HFFc6 (cell line): ENCODE results near the gene GNE. TPM values are rescaled to one million over a fixed set of nuclear protein-coding genes. Genes with fewer than 3 reads are reported as not detected.

ENCODE experiments used
- DNase-seq: peaks from one replicate; pipeline ENCODE4 v3.0.0-alpha.2; 2018
- H3K27ac Mint-ChIP-seq: 2 replicates; pipeline ENCODE4 v1.8.0; 2020; ENCODE audit warnings: mild to moderate bottlenecking, mixed read lengths
- H3K27me3 Mint-ChIP-seq: 2 replicates; pipeline ENCODE4 v1.8.0; 2021; ENCODE audit warnings: mild to moderate bottlenecking, moderate library complexity, mixed read lengths; ENCODE audit not compliant: insufficient read depth
- H3K36me3 Mint-ChIP-seq: 2 replicates; pipeline ENCODE4 v1.8.0; 2021; ENCODE audit warnings: low read depth, mixed read lengths
- H3K4me1 Mint-ChIP-seq: 2 replicates; pipeline ENCODE4 v1.8.0; 2020; ENCODE audit warnings: low read depth, mixed read lengths
- H3K4me3 Mint-ChIP-seq: 2 replicates; pipeline ENCODE4 v1.8.0; 2020; ENCODE audit warnings: mild to moderate bottlenecking, moderate library complexity, mixed read lengths
- H3K9me3 Mint-ChIP-seq: 2 replicates; pipeline ENCODE4 v1.8.0; 2020; ENCODE audit warnings: mild to moderate bottlenecking, mixed read lengths
- CTCF ChIP-seq: fragments of 200-600 bp; sonication (generic); IDR thresholded peaks from 2 replicates; pipeline ENCODE4 v1.5.0; 2021; ENCODE audit warnings: antibody characterized with exemption, mild to moderate bottlenecking
- total RNA-seq, 6 experiments: library from RNA; stranded (reverse); fragmentation: NEBNext Ultra II Directional; extraction: Animal tissue kit (Norgen Biotek cat#: 25700); gene quantifications; 2 replicates in 1 of 6; 3 replicates in 5 of 6; pipeline ENCODE4 v1.2.3, GENCODE V29; 2021

Gene GNE
- total RNA-seq, 6 experiments from 2014 or later = 15.8 to 18.9 (median 17.8) TPM

- no peak for TF ChIP-seq CTCF
- H3K4me1 Mint-ChIP-seq = peaks cover 15% of the 10 kb centered on the region
- no peaks in the 10 kb centered on the region for H3K9me3 Mint-ChIP-seq
Observed at GRCh38 chr9:36268007-36268427, 9.8 kb upstream of the GNE start.

GRCh38 chr9:36264896-36265295 lies 6.6 kb upstream of the GNE start:
- TF ChIP-seq CTCF = no peak
- 0 out of 2 replicates have a peak, but pooled peaks cover 2% of the 10 kb centered on the region for H3K27me3 Mint-ChIP-seq
- H3K4me3 Mint-ChIP-seq = no peak overlapping the region
- H3K4me1 Mint-ChIP-seq = peaks cover 15% of the 10 kb centered on the region
- no peaks in the 10 kb centered on the region for H3K9me3 Mint-ChIP-seq
- H3K36me3 Mint-ChIP-seq = peaks cover 4% of the 10 kb centered on the region
- H3K27ac Mint-ChIP-seq = no peak overlapping the region
- no peak for DNase-seq

More at GRCh38 chr9:36268007-36268427, 9.8 kb upstream of the GNE start:
- Mint-ChIP-seq H3K27ac (peak overlapping the region; percentile 87), H3K27me3 (no peaks in the 10 kb centered on the region), H3K4me3 (no peak overlapping the region), H3K36me3 (peaks cover 4% of the 10 kb centered on the region)
- peak; percentile 27 for DNase-seq

GRCh38 chr9:36263683-36264082 lies 5.4 kb upstream of the GNE start:
- H3K4me3 Mint-ChIP-seq = no peak overlapping the region
- TF ChIP-seq CTCF = no peak
- H3K27me3 Mint-ChIP-seq = peaks cover 2% of the 10 kb centered on the region; the same call in 1 of the 2 replicates
- no peak for DNase-seq
- H3K27ac Mint-ChIP-seq = no peak overlapping the region
- H3K9me3 Mint-ChIP-seq = no peaks in the 10 kb centered on the region
- peaks cover 4% of the 10 kb centered on the region for H3K36me3 Mint-ChIP-seq
- peaks cover 9% of the 10 kb centered on the region for H3K4me1 Mint-ChIP-seq

GRCh38 chr9:36258996-36259533 lies 817 bp upstream of the GNE start:
- H3K4me1 Mint-ChIP-seq = peaks cover 7% of the 10 kb centered on the region
- no peaks in the 10 kb centered on the region for H3K9me3 Mint-ChIP-seq
- TF ChIP-seq CTCF = no peak
- peak overlapping the region; percentile 94 for H3K4me3 Mint-ChIP-seq
- peaks cover 2% of the 10 kb centered on the region; the same call in 1 of the 2 replicates for H3K27me3 Mint-ChIP-seq
- H3K27ac Mint-ChIP-seq = peak overlapping the region; percentile 92
- H3K36me3 Mint-ChIP-seq = peaks cover 5% of the 10 kb centered on the region; the same call in 1 of the 2 replicates
- no peak for DNase-seq

GRCh38 chr9:36251428-36251827 lies 6.8 kb downstream of the GNE start:
- H3K9me3 Mint-ChIP-seq = no peaks in the 10 kb centered on the region
- DNase-seq = no peak
- H3K4me1 Mint-ChIP-seq = peaks cover 17% of the 10 kb centered on the region
- TF ChIP-seq CTCF = no peak
- no peak overlapping the region for H3K27ac Mint-ChIP-seq
- no peaks in the 10 kb centered on the region for H3K27me3 Mint-ChIP-seq
- peaks cover under 1% of the 10 kb centered on the region; the same call in 1 of the 2 replicates for H3K36me3 Mint-ChIP-seq
- H3K4me3 Mint-ChIP-seq = no peak overlapping the region
